ENCODE measurements around the gene DNAI1.

DNA sequence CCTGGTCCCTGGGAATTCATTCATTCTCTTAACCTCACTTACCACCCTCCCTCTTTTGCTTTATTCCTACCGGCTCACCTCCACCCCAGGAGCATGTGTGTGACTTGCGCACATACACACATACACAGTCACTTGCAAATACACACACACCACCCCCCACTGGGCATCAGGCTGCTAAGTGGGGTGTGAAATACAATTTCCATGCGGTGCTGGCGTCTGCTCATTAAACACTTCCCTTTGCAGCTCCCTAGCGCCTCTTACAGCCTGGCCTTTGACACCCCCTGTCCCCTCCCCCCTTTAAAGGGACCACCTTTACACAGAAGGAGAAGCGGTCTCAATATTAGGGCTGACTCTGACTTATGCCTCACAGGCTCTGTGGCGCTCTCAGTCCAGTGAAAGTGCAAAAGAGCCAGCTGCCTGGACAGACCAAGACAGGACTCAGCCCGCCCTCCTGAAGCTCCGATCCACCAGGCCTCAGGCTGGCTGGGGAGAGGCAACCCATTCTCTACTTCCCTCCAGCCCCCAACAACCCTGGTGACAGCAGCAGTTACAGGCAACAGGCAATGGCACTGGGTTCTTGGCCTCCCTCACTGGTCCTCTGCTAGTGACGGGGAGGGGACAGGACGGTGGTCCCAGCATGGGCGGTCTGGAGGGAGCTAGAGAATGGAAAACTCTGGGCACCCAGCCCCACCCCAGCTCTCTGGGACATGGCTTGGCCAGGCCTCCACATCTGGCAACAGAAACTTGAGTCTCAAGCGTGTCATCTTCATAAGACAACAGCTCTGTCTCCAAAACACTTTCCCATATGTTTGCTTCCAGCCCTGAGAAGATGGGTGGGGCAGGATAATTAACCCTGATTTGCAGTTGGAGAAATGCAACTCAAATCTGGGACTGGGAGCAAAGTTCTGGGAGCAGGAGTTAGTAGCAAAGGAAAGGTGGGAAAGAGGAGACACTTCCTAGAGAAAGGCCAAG lies 52.2 kb downstream of the DNAI1 start:
- TF ChIP-seq CTCF (IDR thresholded peaks at IDR 0.05; ENCODE audit: insufficient read depth, low read depth, low read length) (no peak), EZH2 (IDR thresholded peaks at IDR 0.05; ENCODE audit: insufficient read depth, low read length) (no peak)

Data from astrocyte (in vitro differentiated cells and primary cell).